H1 (cell line): ENCODE data around the gene COX10. TPM values are rescaled to one million over a fixed set of nuclear protein-coding genes. Genes with fewer than 3 reads are reported as not detected.

Experiments
- CTCF ChIA-PET: fragments of 300-600 bp; sonication (Branson Sonifier 250); formaldehyde crosslinking; loops from one replicate; lab custom pipeline; 2021; ENCODE audit not compliant: partially characterized antibody; lab: Charles Lee
- POLR2A ChIA-PET: fragments of 300-600 bp; sonication (Branson Sonifier 250); formaldehyde crosslinking; loops from one replicate; lab custom pipeline; 2021; ENCODE audit warnings: inconsistent platforms; ENCODE audit not compliant: partially characterized antibody; lab: Charles Lee
- DNase-seq, 2 experiments: peaks; one replicate each; pipeline versions ENCODE4 v3.0.0 to v3.0.0-alpha.2; 2010 to 2022; ENCODE audit warnings: low spot score in 2 of 2, low read depth in 1 of 2, mixed read lengths in 1 of 2
- FAIRE-seq: peaks from 2 replicates; lab custom pipeline; 2011; peaks lifted over from hg19 to GRCh38; lab: Jason Lieb, UNC
- H2AFZ ChIP-seq: 2 replicates; pipeline ENCODE4 v1.8.1; 2012; ENCODE audit warnings: low read length, inconsistent platforms
- H2AK5ac ChIP-seq: 2 replicates; pipeline ENCODE4 v1.6.1; 2013; ENCODE audit warnings: low read depth, low read length
- H2BK120ac ChIP-seq: replicated peaks from 2 replicates; pipeline ENCODE3; 2013; ENCODE audit warnings: low read depth, low read length, inconsistent platforms
- H2BK12ac ChIP-seq: 2 replicates; pipeline ENCODE4 v1.6.1; 2013; ENCODE audit warnings: low read depth, low read length
- H2BK15ac ChIP-seq: 2 replicates; pipeline ENCODE4 v1.6.1; 2013; ENCODE audit warnings: low read length
- H2BK20ac ChIP-seq: 2 replicates; pipeline ENCODE4 v1.6.1; 2013; ENCODE audit warnings: low read length
- H2BK5ac ChIP-seq: 2 replicates; pipeline ENCODE4 v1.6.1; 2013; ENCODE audit warnings: low read depth, low read length
- H3K14ac ChIP-seq: 2 replicates; pipeline ENCODE4 v1.6.1; 2013; ENCODE audit warnings: inconsistent platforms; ENCODE audit not compliant: insufficient read length
- H3K18ac ChIP-seq: 2 replicates; pipeline ENCODE4 v1.6.1; 2013; ENCODE audit warnings: low read length; ENCODE audit errors: extremely low read depth
- H3K23ac ChIP-seq: 2 replicates; pipeline ENCODE4 v1.6.1; 2013; ENCODE audit warnings: inconsistent platforms; ENCODE audit not compliant: insufficient read length
- H3K23me2 ChIP-seq: 2 replicates; pipeline ENCODE4 v1.6.1; 2013; ENCODE audit warnings: low read depth, low read length
- H3K27ac ChIP-seq: 2 replicates; pipeline ENCODE4 v1.6.1; 2011; ENCODE audit warnings: low read depth, low read length, inconsistent platforms
- H3K27me3 ChIP-seq, 4 experiments: replicated peaks in 1 of 4; 1 replicate in 1 of 4; 2 replicates in 3 of 4; pipeline versions ENCODE4 v1.6.1 to v1.8.1; 2011 to 2013; ENCODE audit warnings: low read length in 3 of 4, mild to moderate bottlenecking in 3 of 4, inconsistent platforms in 2 of 4, mixed read lengths in 2 of 4, moderate library complexity in 1 of 4; ENCODE audit not compliant: control insufficient read depth in 3 of 4, insufficient read depth in 3 of 4; ENCODE audit errors: extremely low read depth in 1 of 4
- H3K36me3 ChIP-seq, 4 experiments: 2 replicates each; pipeline versions ENCODE4 v1.6.1 to v1.8.1; 2011 to 2013; ENCODE audit warnings: mild to moderate bottlenecking in 4 of 4, low read length in 3 of 4, moderate library complexity in 2 of 4, control low read depth in 1 of 4, inconsistent platforms in 1 of 4; ENCODE audit not compliant: insufficient read depth in 4 of 4, control insufficient read depth in 2 of 4
- H3K4ac ChIP-seq: replicated peaks from 2 replicates; pipeline ENCODE3; 2013; ENCODE audit warnings: low read length, low read depth, mixed read lengths, inconsistent platforms; ENCODE audit not compliant: insufficient read length
- H3K4me1 ChIP-seq, 4 experiments: replicated peaks in 1 of 4; 1 replicate in 1 of 4; 2 replicates in 3 of 4; pipeline versions ENCODE4 v1.6.1 to v1.8.1; 2011 to 2013; ENCODE audit warnings: low read length in 3 of 4, inconsistent platforms in 2 of 4, mixed read lengths in 1 of 4; ENCODE audit not compliant: insufficient read depth in 4 of 4, control insufficient read depth in 3 of 4
- H3K4me2 ChIP-seq, 2 experiments: 2 replicates each; pipeline versions ENCODE4 v1.6.1 to v1.8.1; 2011 to 2013; ENCODE audit warnings: low read depth in 2 of 2, low read length in 2 of 2, control low read depth in 1 of 2, inconsistent platforms in 1 of 2, mild to moderate bottlenecking in 1 of 2; ENCODE audit not compliant: insufficient read depth in 1 of 2
- H3K4me3 ChIP-seq, 4 experiments: fragments of 200-600, 300-600 bp in 1 of 4; sonication (generic), shearing (Covaris generic), sonication (Bioruptor Twin) in 1 of 4; 2 replicates each; pipeline versions ENCODE4 v1.5.1 to v1.8.1; 2011 to 2016; ENCODE audit warnings: low read length in 4 of 4, low read depth in 3 of 4, control low read depth in 2 of 4, inconsistent platforms in 2 of 4, mild to moderate bottlenecking in 2 of 4, mixed read lengths in 1 of 4, moderate library complexity in 1 of 4; ENCODE audit not compliant: insufficient read depth in 2 of 4; ENCODE audit errors: extremely low read depth in 1 of 4
- H3K56ac ChIP-seq: replicated peaks from 2 replicates; pipeline ENCODE3; 2013; ENCODE audit warnings: low read depth, mild to moderate bottlenecking, mixed read lengths, low read length, inconsistent platforms; ENCODE audit not compliant: insufficient read length
- H3K79me1 ChIP-seq: 2 replicates; pipeline ENCODE4 v1.6.1; 2013; ENCODE audit warnings: low read depth, low read length, control low read depth
- H3K79me2 ChIP-seq, 2 experiments: 2 replicates each; pipeline versions ENCODE4 v1.6.1 to v1.8.1; 2012 to 2013; ENCODE audit warnings: low read length in 2 of 2, mild to moderate bottlenecking in 2 of 2, inconsistent platforms in 1 of 2; ENCODE audit not compliant: insufficient read depth in 2 of 2, control insufficient read depth in 1 of 2
- H3K9ac ChIP-seq, 4 experiments: replicated peaks in 1 of 4; 1 replicate in 1 of 4; 2 replicates in 3 of 4; pipeline versions ENCODE4 v1.6.1 to v1.8.1; 2011 to 2013; ENCODE audit warnings: low read depth in 3 of 4, low read length in 3 of 4, control low read depth in 2 of 4, mild to moderate bottlenecking in 2 of 4, moderate library complexity in 2 of 4, inconsistent platforms in 1 of 4; ENCODE audit errors: extremely low read depth in 1 of 4
- H3K9me3 ChIP-seq, 2 experiments: 2 replicates each; pipeline versions ENCODE4 v1.6.1 to v1.8.1; 2012 to 2013; ENCODE audit warnings: mild to moderate bottlenecking in 2 of 2, moderate library complexity in 2 of 2, control low read depth in 1 of 2, inconsistent platforms in 1 of 2, low read depth in 1 of 2, low read length in 1 of 2, mixed read lengths in 1 of 2; ENCODE audit not compliant: insufficient read depth in 2 of 2
- H4K20me1 ChIP-seq, 2 experiments: replicated peaks in 1 of 2; 2 replicates each; pipeline versions ENCODE3 to v1.8.1; 2011 to 2013; ENCODE audit warnings: inconsistent platforms in 2 of 2, low read length in 2 of 2, mild to moderate bottlenecking in 1 of 2; ENCODE audit not compliant: insufficient read depth in 2 of 2, control insufficient read depth in 1 of 2
- H4K5ac ChIP-seq: 2 replicates; pipeline ENCODE4 v1.6.1; 2013; ENCODE audit warnings: low read length, low read depth, mixed read lengths, inconsistent platforms; ENCODE audit not compliant: insufficient read length
- H4K8ac ChIP-seq: 2 replicates; pipeline ENCODE4 v1.8.0; 2013; ENCODE audit warnings: mild to moderate bottlenecking, moderate library complexity, low read length, inconsistent platforms; ENCODE audit not compliant: insufficient read depth; ENCODE audit errors: extremely low read depth
- H4K91ac ChIP-seq: replicated peaks from 2 replicates; pipeline ENCODE3; 2013; ENCODE audit warnings: low read length, mixed read lengths, inconsistent platforms; ENCODE audit not compliant: insufficient read length
- WGBS, 2 experiments: shearing (Covaris generic) in 1 of 2; methylation state at CpG; one replicate each; pipeline versions ENCODE4 v1.1.6 to v1.1.7; 2013 to 2015; ENCODE audit warnings: low lambda C conversion rate in 2 of 2, mixed read lengths in 2 of 2, inconsistent platforms in 1 of 2, low coverage in 1 of 2, missing lambda C conversion rate in 1 of 2; ENCODE audit not compliant: insufficient replicate concordance in 2 of 2, insufficient coverage in 1 of 2, insufficient read length in 1 of 2; ENCODE audit errors: extremely low coverage in 1 of 2, missing lambda C conversion rate in 1 of 2; 5-methylcytosine and 5-hydroxymethylcytosine counted together
- polyA plus RNA-seq, 7 experiments: library from polyadenylated mRNA; depleted of rRNA in 3 of 7; stranded (reverse) in 5 of 7; unstranded in 2 of 7; fragments of >200 nt in 5 of 7; fragments of 200-250 nt in 2 of 7; gene quantifications; 1 replicate in 5 of 7; 2 replicates in 1 of 7; 4 replicates in 1 of 7; pipeline versions ENCODE4 v1.2.1 to v1.2.3, GENCODE V29; 2011 to 2013; ENCODE audit warnings: missing spikeins in 2 of 7, mixed read lengths in 2 of 7
- total RNA-seq: library from RNA; stranded (reverse); fragmentation: NEBNext Ultra II Directional; extraction: Animal tissue kit (Norgen Biotek cat#: 25700); gene quantifications from 2 replicates; pipeline ENCODE4 v1.2.1, GENCODE V29; 2021

Gene COX10
- total and polyA plus RNA-seq, 2 of the 8 experiments (the other 6 are each of a cell fraction or from before 2014, with no cell fraction given), result 18.0 to 23.0 TPM

- 74% methylated on average over 4 of the region's 4 CpGs; no CpG with 5 or more reads in 1 of the 2 experiments for WGBS, 2 experiments
- no peak overlapping the region for H3K56ac ChIP-seq
- no peaks in the 10 kb centered on the region for H3K79me1 ChIP-seq
- no peaks in the 10 kb centered on the region for H3K9me3 ChIP-seq
- no peak overlapping the region for H2BK12ac ChIP-seq
- no peak for DNase-seq
- no peak overlapping the region for H2BK5ac ChIP-seq
- H3K27ac ChIP-seq, result no peak overlapping the region
- no peak overlapping the region for H2AK5ac ChIP-seq
- no peak overlapping the region for H2BK20ac ChIP-seq
- H3K23ac ChIP-seq, result no peak overlapping the region
- H2AFZ ChIP-seq, result no peak overlapping the region
- no peaks in the 10 kb centered on the region for H3K36me3 ChIP-seq
- ChIA-PET CTCF (no interaction called here), POLR2A (no interaction called here)
- FAIRE-seq, result no peak
- H3K23me2 ChIP-seq, result no peaks in the 10 kb centered on the region
- H3K18ac ChIP-seq, result no peak overlapping the region
- no peak overlapping the region for H3K14ac ChIP-seq
- no peak overlapping the region for H2BK120ac ChIP-seq
- no peaks in the 10 kb centered on the region for H3K27me3 ChIP-seq
- no peak overlapping the region for H4K91ac ChIP-seq
- H4K20me1 ChIP-seq, result peaks cover 0 to 1% of the 10 kb centered on the region in 2 experiments
- no peak overlapping the region for H3K9ac ChIP-seq
- no peak overlapping the region for H3K4me2 ChIP-seq
- H2BK15ac ChIP-seq, result no peak overlapping the region
- H3K4me1 ChIP-seq, result no peaks in the 10 kb centered on the region
- H3K4me3 ChIP-seq, result no peak overlapping the region
- H4K8ac ChIP-seq, result no peak overlapping the region
- no peak overlapping the region for H4K5ac ChIP-seq
- H3K79me2 ChIP-seq, result peaks cover 0 to 42% of the 10 kb centered on the region in 2 experiments; a peak in 2 of 4 replicates
- no peak overlapping the region for H3K4ac ChIP-seq
Measured at GRCh38 chr17:14091367-14091766, 22.1 kb downstream of the COX10 start.
